Measurements from ENCODE around the gene STAG2.
"Not testable (repeated sequence)": the region's sequence is repeated elsewhere in the genome, so short reads cannot be mapped to it uniquely, and the experiment has no call there.

Gene STAG2

GRCh38 chrX:124042042-124042441, 80.5 kb downstream of the STAG2 start:
- DNase-seq (ENCODE audit: low spot score) = no peak

DNA sequence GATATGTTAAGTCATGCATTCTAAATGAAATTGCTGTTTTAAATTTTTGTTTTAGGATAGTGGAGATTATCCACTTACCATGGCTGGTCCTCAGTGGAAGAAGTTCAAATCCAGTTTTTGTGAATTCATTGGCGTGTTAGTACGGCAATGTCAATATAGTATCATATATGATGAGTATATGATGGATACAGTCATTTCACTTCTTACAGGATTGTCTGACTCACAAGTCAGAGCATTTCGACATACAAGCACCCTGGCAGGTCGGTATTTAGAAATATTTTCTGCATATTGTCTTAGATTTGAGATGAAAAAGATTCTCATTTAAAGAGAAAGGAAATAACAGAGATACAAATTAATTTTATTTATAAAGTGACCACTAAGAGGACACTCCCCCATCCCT, 83.6 kb downstream of the STAG2 start:
- DNase-seq (ENCODE audit: low spot score) = no peak

GRCh38 chrX:124084417-124084816, 122.9 kb downstream of the STAG2 start:
- DNase-seq (ENCODE audit: low spot score) = not testable (repeated sequence)

GRCh38 chrX:124085063-124085462, 123.6 kb downstream of the STAG2 start:
- no peak for DNase-seq (ENCODE audit: low spot score)

- no peak for DNase-seq (ENCODE audit: low spot score)
These were observed 124.9 kb downstream of the STAG2 start for GRCh38 chrX:124086411-124086810.

DNA sequence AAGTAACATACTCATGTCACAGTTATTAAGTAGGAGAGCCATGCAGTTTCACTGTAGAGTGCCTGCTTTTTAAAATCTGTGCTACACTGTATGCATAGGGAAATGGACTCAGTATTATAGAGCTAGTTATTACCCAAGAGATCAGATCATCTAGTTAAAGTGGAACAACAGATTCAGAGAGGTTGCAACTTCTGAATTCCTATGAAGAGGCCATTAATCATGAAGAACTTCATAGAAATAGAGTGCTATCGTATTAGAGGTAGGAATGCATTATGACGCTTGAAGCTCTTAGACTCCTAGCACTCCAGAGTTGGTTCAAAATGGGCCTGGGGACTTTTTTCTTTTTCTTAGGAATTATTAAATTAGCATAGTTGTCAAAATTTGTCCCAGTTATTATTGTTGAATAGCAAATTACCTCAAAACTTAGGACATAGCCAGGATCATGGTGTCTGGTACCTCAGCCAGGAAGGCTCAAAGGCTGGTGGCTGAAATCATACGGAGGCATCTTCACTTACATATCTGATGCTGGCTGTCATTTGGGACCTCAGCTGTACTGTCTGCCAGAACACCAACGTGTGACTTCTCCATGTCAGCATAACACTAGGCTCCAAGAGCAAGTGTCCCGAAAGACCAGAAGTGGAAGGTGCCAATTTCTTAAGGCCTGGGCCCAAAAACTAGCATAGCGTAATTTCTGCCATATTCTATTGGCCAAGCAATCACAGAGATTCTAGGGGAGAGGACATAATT, 125.7 kb downstream of the STAG2 start:
- DNase-seq (ENCODE audit: low spot score) = no peak

- no peak for DNase-seq (ENCODE audit: low spot score)
These were observed 131.7 kb downstream of the STAG2 start for GRCh38 chrX:124093222-124093621.

GRCh38 chrX:124097116-124097515, 135.6 kb downstream of the STAG2 start:
- no peak for DNase-seq (ENCODE audit: low spot score)

- no peak for DNase-seq (ENCODE audit: low spot score)
These were observed 136.6 kb downstream of the STAG2 start for GRCh38 chrX:124098089-124098488.

DNA sequence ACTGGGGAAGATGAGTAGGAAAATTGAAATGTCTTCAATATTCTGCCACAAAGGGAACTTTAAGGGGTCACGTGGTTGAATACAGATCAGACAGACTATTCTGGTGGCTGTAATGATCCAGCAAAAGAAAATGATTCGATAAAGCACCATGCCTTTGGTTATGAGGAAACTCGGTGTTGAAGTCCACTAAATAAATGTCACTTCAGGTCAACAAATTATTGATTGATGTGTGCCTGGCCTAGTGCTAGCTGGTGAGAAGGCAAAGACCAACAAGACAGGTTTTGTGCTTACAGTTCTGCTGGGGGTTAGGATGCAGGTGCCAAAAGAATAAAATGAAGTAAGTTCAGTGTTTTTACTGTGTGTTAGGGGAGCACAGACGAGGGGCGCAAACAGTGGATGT, 142.5 kb downstream of the STAG2 start:
- DNase-seq (ENCODE audit: low spot score) = no peak

DNA sequence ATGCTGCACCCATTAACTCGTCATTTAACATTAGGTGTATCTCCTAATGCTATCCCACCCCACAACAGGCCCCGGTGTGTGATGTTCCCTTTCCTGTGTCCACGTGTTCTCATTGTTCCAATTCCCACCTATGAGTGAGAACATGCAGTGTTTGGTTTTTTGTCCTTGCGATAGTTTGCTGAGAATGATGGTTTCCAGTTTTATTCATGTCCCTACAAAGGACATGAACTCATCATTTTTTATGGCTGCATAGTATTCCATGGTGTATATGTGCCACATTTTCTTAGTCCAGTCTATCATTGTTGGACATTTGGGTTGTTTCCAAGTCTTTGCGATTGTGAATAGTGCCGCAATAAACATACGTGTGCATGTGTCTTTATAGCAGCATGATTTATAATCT, 143.0 kb downstream of the STAG2 start:
- DNase-seq (ENCODE audit: low spot score) = not testable (repeated sequence)

GRCh38 chrX:124113621-124114600, 152.4 kb downstream of the STAG2 start:
- DNase-seq (ENCODE audit: low spot score) = no peak

- DNase-seq (ENCODE audit: low spot score) = no peak
These were observed 155.8 kb downstream of the STAG2 start for GRCh38 chrX:124117325-124117724.

GRCh38 chrX:124125471-124125870, 164.0 kb downstream of the STAG2 start:
- DNase-seq (ENCODE audit: low spot score) = no peak

DNA sequence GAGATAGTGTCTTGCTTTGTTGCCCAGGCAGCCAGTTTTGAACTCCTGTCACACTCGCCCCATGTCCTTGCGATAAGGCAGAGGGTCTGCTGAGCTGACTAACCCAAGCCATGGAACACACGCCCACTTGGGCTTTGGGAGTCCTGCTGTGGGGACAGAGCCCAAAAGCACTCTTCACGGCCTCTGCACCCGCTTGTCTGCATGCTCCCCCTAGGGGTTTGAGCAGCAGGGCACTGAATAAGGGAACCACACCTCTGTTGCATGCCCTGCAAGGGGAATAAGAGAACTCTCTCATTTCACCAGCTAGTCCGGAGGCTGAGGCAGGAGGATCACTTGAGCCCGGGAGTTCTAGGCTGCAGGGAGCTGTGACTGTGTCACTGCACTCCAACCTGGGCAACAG, 166.0 kb downstream of the STAG2 start:
- DNase-seq (ENCODE audit: low spot score) = no peak

- DNase-seq (ENCODE audit: low spot score) = not testable (repeated sequence)
These were observed 170.9 kb downstream of the STAG2 start for GRCh38 chrX:124132437-124132836.

GRCh38 chrX:124145749-124146148, 184.2 kb downstream of the STAG2 start:
- no peak for DNase-seq (ENCODE audit: low spot score)

DNA sequence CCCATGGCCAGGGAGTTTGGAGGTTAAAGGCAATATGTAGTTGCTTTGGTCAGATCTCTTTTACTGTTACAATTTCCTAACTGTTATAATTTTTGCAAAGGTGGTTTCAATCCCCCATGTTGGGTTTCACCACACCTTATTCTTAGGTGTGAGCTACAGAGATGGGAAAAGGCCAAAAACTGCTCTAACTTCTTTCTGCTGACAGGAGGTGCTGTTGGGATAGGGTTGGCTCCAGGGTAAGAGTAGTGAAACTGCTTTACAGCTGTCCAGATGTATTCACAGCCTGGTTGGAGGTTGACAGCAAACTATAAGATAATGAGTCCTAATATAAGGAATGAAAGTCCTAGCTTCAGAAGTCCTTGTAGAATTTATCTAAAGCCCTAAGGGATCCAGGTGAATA, 189.7 kb downstream of the STAG2 start:
- DNase-seq (ENCODE audit: low spot score) = no peak
